Upper lobe of right lung (tissue), 1 donor: ENCODE data around the gene DOCK1. TPM values are rescaled to one million over a fixed set of nuclear protein-coding genes. Genes with fewer than 3 reads are reported as not detected.

Experiments
- ATAC-seq: fragments of 200-7000 bp; cut with Tn5 transposase; one replicate; pipeline ENCODE4 v1.9.1; 2020; ENCODE audit warnings: mild to moderate bottlenecking, moderate library complexity
- DNase-seq: peaks from one replicate; pipeline ENCODE4 v3.0.0-alpha.2; 2020
- H3K27ac ChIP-seq: fragments of 200-600 bp; one replicate; pipeline ENCODE4 v1.8.0; 2022
- H3K27me3 ChIP-seq: fragments of 200-600 bp; one replicate; pipeline ENCODE4 v1.8.0; 2022; ENCODE audit warnings: mild to moderate bottlenecking
- H3K36me3 ChIP-seq: fragments of 200-600 bp; one replicate; pipeline ENCODE4 v1.8.0; 2022
- H3K4me1 ChIP-seq: fragments of 200-600 bp; one replicate; pipeline ENCODE4 v1.8.0; 2022
- H3K4me3 ChIP-seq: fragments of 200-600 bp; one replicate; pipeline ENCODE4 v1.8.0; 2022; ENCODE audit warnings: mild to moderate bottlenecking
- H3K9me3 ChIP-seq: fragments of 200-600 bp; one replicate; pipeline ENCODE4 v1.8.0; 2022
- CTCF ChIP-seq: fragments of 200-600 bp; IDR thresholded peaks from one replicate; pipeline ENCODE4 v1.8.0; 2022; ENCODE audit warnings: antibody characterized with exemption
- intact Hi-C: fragments of 100-400 bp; cut with DNase I; formaldehyde crosslinking; loops from one replicate; pipeline ENCODE4 v1.11.0; 2022
- total RNA-seq: library from RNA; stranded (reverse); fragmentation: NEBNext Ultra II Directional; extraction: Animal tissue kit (Norgen Biotek cat#: 25700); gene quantifications from one replicate; pipeline ENCODE4 v1.2.1, GENCODE V29; 2021
- donor health status: DM: no; HTN: yes; CAD: no; lungs with severe emphysema.

Gene DOCK1
- total RNA-seq, 1 donor from 2014 or later: 46.4 TPM

GRCh38 chr10:127319271-127319670, 414.0 kb downstream of the DOCK1 start:
- ATAC-seq: no peak
- no peak for DNase-seq
- Histone ChIP-seq H3K4me3 (no peak overlapping the region), H3K9me3 (no peaks in the 10 kb centered on the region), H3K27me3 (no peaks in the 10 kb centered on the region), H3K27ac (no peak overlapping the region), H3K36me3 (no peaks in the 10 kb centered on the region), H3K4me1 (peaks cover 5% of the 10 kb centered on the region)
- intact Hi-C loops: no loop called here
- TF ChIP-seq CTCF: no peak

- Histone ChIP-seq H3K4me3 (no peak overlapping the region), H3K4me1 (peaks cover 5% of the 10 kb centered on the region), H3K27me3 (no peaks in the 10 kb centered on the region), H3K36me3 (no peaks in the 10 kb centered on the region), H3K9me3 (no peaks in the 10 kb centered on the region), H3K27ac (no peak overlapping the region)
- ATAC-seq (no peak), DNase-seq (no peak)
- TF ChIP-seq CTCF: no peak
- intact Hi-C loops: no loop called here
These were observed 414.5 kb downstream of the DOCK1 start for GRCh38 chr10:127319691-127320090.

GRCh38 chr10:127320176-127320575, 414.9 kb downstream of the DOCK1 start:
- Histone ChIP-seq H3K27me3 (no peaks in the 10 kb centered on the region), H3K36me3 (no peaks in the 10 kb centered on the region), H3K4me3 (no peak overlapping the region), H3K9me3 (no peaks in the 10 kb centered on the region), H3K4me1 (peaks cover 5% of the 10 kb centered on the region), H3K27ac (no peak overlapping the region)
- ATAC-seq (no peak), DNase-seq (no peak)
- no peak for TF ChIP-seq CTCF
- intact Hi-C loops: no loop called here

GRCh38 chr10:127322286-127322685, 417.1 kb downstream of the DOCK1 start:
- intact Hi-C loops: no loop called here
- no peak for ATAC-seq
- Histone ChIP-seq H3K4me3 (no peak overlapping the region), H3K4me1 (peaks cover 5% of the 10 kb centered on the region), H3K9me3 (no peaks in the 10 kb centered on the region), H3K27me3 (no peaks in the 10 kb centered on the region), H3K27ac (no peak overlapping the region), H3K36me3 (no peaks in the 10 kb centered on the region)
- DNase-seq: no peak
- TF ChIP-seq CTCF: no peak

GRCh38 chr10:127325506-127325905, 420.3 kb downstream of the DOCK1 start:
- H3K4me1 ChIP-seq: no peaks in the 10 kb centered on the region
- H3K4me3 ChIP-seq: no peak overlapping the region
- H3K27me3 ChIP-seq: no peaks in the 10 kb centered on the region
- H3K36me3 ChIP-seq: no peaks in the 10 kb centered on the region
- H3K9me3 ChIP-seq: no peaks in the 10 kb centered on the region
- H3K27ac ChIP-seq: no peak overlapping the region
- intact Hi-C loops: no loop called here
- DNase-seq: no peak
- no peak for ATAC-seq
- no peak for TF ChIP-seq CTCF

- H3K4me3 ChIP-seq: no peak overlapping the region
- no peak for TF ChIP-seq CTCF
- intact Hi-C loops: no loop called here
- no peaks in the 10 kb centered on the region for H3K9me3 ChIP-seq
- ATAC-seq (no peak), DNase-seq (no peak)
- no peaks in the 10 kb centered on the region for H3K27me3 ChIP-seq
- H3K36me3 ChIP-seq: no peaks in the 10 kb centered on the region
- H3K4me1 ChIP-seq: no peaks in the 10 kb centered on the region
- no peak overlapping the region for H3K27ac ChIP-seq
These were observed 421.7 kb downstream of the DOCK1 start for GRCh38 chr10:127326883-127327282.
